SU-DHL-6 (cell line): ENCODE measurements around the gene SLX9.

Experiments used
- CTCF ChIP-seq: fragments of 200-600 bp; sonication (generic); IDR thresholded peaks from one replicate; pipeline ENCODE4 v1.5.1; 2017; ENCODE audit warnings: antibody characterized with exemption, mild to moderate bottlenecking, low read length, moderate library complexity; ENCODE audit not compliant: insufficient read depth, poor library complexity, severe bottlenecking
- EZH2phosphoT487 ChIP-seq: fragments of 200-600 bp; sonication (generic), shearing (Covaris generic); conservative IDR thresholded peaks from 2 replicates; pipeline ENCODE4 v1.6.1; 2018; ENCODE audit warnings: mild to moderate bottlenecking, antibody characterized with exemption, low read length, moderate library complexity, mixed read lengths

GRCh38 chr21:44890961-44891541 lies 48.8 kb upstream of the SLX9 start:
- TF ChIP-seq CTCF (no peak), EZH2phosphoT487 (no peak)
